Astrocyte of the cerebellum (primary cell): ENCODE data around the gene POLN.
"Not testable (repeated sequence)": the region's sequence is repeated elsewhere in the genome, so short reads cannot be mapped to it uniquely, and the experiment has no call there.

Experiments used
- DNase-seq: peaks from one replicate; pipeline ENCODE4 v3.0.0-alpha.2; 2011; ENCODE audit warnings: low read depth
- H3K4me3 ChIP-seq: 2 replicates; pipeline ENCODE4 v1.5.1; 2011; ENCODE audit warnings: mild to moderate bottlenecking, low read depth, low read length, moderate library complexity
- in situ Hi-C: cut with HindIII; loops from 2 replicates; pipeline ENCODE4 v1.10.0; 2017; ENCODE audit warnings: low sequenced_read_pairs
- TF ChIP-seq, protein P1 (sequence below): IDR thresholded peaks from 2 replicates; pipeline ENCODE4 v1.5.1; 2012; ENCODE audit warnings: low read length, low read depth, moderate library complexity, mild to moderate bottlenecking; ENCODE audit errors: missing control alignments

Gene POLN

GRCh38 chr4:2219233-2219760 is 22.6 kb downstream of the POLN start:
- DNase-seq: no peak
- no peak overlapping the region for H3K4me3 ChIP-seq
- in situ Hi-C loops: no loop called here
- TF ChIP-seq, protein P1, sequence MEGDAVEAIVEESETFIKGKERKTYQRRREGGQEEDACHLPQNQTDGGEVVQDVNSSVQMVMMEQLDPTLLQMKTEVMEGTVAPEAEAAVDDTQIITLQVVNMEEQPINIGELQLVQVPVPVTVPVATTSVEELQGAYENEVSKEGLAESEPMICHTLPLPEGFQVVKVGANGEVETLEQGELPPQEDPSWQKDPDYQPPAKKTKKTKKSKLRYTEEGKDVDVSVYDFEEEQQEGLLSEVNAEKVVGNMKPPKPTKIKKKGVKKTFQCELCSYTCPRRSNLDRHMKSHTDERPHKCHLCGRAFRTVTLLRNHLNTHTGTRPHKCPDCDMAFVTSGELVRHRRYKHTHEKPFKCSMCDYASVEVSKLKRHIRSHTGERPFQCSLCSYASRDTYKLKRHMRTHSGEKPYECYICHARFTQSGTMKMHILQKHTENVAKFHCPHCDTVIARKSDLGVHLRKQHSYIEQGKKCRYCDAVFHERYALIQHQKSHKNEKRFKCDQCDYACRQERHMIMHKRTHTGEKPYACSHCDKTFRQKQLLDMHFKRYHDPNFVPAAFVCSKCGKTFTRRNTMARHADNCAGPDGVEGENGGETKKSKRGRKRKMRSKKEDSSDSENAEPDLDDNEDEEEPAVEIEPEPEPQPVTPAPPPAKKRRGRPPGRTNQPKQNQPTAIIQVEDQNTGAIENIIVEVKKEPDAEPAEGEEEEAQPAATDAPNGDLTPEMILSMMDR: no peak

- DNase-seq: no peak
- TF ChIP-seq, protein P1: no peak
- in situ Hi-C loops: no loop called here
- no peak overlapping the region for H3K4me3 ChIP-seq
These were observed 23.5 kb downstream of the POLN start for GRCh38 chr4:2218436-2218835.

GRCh38 chr4:2217726-2218125 is 24.2 kb downstream of the POLN start:
- in situ Hi-C loops: no loop called here
- TF ChIP-seq, protein P1: no peak
- H3K4me3 ChIP-seq: no peak overlapping the region
- DNase-seq: peak; percentile 42

DNA sequence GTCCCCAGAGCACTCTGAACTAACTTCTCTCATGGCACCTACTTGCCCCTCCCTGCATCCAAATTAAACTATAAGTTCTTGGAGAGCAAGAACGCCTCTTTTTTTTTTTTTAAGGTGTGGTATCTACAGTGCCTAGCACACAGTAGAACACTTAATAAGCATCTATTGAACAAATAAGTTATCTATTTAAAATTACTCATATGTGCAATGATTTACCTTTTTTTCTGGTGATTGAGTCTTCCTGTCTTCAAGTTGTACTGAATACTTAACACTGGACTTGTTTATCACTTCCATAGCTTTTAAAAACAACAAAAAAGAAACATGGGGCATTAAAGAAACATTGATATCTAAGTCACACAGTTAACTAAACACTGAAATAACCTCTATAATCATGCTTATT is 29.1 kb downstream of the POLN start:
- in situ Hi-C loops: no loop called here
- no peak overlapping the region for H3K4me3 ChIP-seq
- TF ChIP-seq, protein P1: no peak
- DNase-seq: no peak

GRCh38 chr4:2202789-2203188 is 39.1 kb downstream of the POLN start:
- in situ Hi-C loops, DNase-seq, H3K4me3 ChIP-seq: not testable (repeated sequence)

DNA sequence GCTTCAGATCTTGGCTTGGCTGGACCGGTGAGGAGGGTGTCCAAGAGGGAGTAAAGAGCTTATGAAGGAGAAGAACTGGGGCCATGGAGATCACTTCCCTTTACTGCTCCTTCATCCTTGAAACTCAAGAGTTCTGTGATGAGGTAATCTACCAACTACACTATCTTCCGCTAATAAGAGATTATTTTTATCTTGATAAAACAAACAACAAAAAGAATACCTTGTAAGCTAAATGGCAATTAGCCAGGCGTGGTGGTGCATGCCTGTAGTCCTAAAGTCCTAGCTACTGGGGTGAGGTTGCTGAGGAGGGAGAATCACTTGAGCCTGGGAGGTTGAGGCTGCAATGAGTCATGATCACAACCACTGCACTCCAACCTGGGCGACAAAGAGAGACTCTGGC is 47.4 kb downstream of the POLN start:
- TF ChIP-seq, protein P1: no peak
- no peak overlapping the region for H3K4me3 ChIP-seq
- in situ Hi-C loops: no loop called here
- no peak for DNase-seq

DNA sequence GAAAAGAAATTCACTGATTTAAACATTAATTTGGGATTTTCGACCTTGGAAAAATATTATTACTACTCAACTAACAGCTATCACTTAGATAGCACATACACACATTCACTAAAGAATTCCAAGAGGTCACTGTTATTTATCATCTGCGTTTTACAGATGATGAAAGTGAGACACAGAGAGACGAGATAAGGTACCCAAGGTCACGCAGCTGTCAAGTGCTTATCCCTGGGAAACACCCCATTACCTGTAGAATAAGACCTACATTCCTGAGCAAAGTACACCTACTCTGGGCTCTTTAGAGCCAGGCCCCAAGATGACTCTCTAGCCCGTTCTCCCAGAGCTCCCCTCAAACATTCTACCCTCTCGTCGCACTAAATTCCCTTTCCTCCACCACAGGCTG is 48.6 kb downstream of the POLN start:
- in situ Hi-C loops: no loop called here

More for the DNA sequence above, 48.6 kb downstream of the POLN start:
- DNase-seq: no peak
- H3K4me3 ChIP-seq: no peak overlapping the region
- TF ChIP-seq, protein P1: no peak
